Transverse colon (tissue), 4 donors: ENCODE measurements around the gene ADIPOR1.

Experiments
- POLR2A ChIP-seq: fragments of 450-650 bp; IDR thresholded peaks from one replicate; pipeline ENCODE4 v1.6.1; 2016; ENCODE audit warnings: antibody characterized with exemption, mild to moderate bottlenecking, moderate library complexity
- POLR2AphosphoS5 ChIP-seq, 3 donors: sonication (generic); formaldehyde crosslinking; IDR thresholded peaks; one replicate each; pipeline ENCODE4 v1.6.1; 2016; ENCODE audit warnings: antibody characterized with exemption in 3 of 3
- TF ChIP-seq, protein P1 (sequence below), 5 experiments: fragments of 200-600 bp in 3 of 5; fragments of 450-650 bp in 2 of 5; sonication (generic) in 3 of 5; IDR thresholded peaks; 1 replicate in 2 of 5; 2 replicates in 3 of 5; pipeline ENCODE4 v1.5.1; 2016 to 2017; ENCODE audit warnings: antibody characterized with exemption in 5 of 5, inconsistent platforms in 3 of 5, mild to moderate bottlenecking in 2 of 5, moderate library complexity in 1 of 5

DNA sequence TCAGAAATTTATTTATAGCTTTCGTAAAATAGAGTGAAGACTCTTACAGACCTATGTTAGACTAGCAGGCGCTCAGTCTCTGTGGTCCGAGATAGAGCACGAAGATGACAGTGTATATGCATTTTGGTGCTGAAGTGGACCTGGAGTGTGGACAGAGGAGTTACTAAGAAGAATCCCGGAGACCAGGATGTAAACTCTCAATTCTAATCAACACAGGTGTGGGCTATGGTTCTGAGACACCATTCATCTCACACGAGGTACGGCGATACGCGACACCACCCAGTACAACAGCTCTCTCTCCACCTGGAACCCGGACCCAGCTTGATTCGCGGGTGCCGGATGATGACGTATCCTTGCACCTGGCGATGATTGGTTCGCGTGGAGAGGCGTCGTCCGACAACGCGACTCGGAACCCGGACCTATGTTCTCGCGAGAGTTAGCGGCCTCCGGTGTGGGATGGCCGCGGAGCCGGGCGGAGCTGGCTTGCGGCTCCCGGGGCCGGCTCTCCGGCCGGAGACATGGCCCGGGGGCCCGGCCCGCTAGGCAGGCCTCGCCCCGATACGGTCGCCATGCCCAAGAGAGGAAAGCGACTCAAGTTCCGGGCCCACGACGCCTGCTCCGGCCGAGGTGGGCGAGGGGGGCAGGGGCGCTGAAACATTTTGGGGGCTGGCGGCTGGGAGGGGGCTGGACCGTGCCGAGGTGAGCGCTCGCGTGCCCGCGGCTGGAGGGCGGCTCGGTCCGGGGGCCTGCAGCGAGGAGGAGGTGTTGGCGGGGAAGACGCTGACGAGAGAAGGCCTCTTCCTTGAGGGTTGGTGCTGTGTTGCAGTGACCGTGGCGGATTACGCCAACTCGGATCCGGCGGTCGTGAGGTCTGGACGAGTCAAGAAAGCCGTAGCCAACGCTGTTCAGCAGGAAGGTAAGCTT, 49.1 kb upstream of the ADIPOR1 start, which contains the start of gene TMEM183A:
- TF ChIP-seq, protein P1, sequence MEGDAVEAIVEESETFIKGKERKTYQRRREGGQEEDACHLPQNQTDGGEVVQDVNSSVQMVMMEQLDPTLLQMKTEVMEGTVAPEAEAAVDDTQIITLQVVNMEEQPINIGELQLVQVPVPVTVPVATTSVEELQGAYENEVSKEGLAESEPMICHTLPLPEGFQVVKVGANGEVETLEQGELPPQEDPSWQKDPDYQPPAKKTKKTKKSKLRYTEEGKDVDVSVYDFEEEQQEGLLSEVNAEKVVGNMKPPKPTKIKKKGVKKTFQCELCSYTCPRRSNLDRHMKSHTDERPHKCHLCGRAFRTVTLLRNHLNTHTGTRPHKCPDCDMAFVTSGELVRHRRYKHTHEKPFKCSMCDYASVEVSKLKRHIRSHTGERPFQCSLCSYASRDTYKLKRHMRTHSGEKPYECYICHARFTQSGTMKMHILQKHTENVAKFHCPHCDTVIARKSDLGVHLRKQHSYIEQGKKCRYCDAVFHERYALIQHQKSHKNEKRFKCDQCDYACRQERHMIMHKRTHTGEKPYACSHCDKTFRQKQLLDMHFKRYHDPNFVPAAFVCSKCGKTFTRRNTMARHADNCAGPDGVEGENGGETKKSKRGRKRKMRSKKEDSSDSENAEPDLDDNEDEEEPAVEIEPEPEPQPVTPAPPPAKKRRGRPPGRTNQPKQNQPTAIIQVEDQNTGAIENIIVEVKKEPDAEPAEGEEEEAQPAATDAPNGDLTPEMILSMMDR (IDR thresholded peaks at IDR 0.05), result peak in 1 of 5 experiments; percentile 11
- TF ChIP-seq POLR2A (peak; percentile 94), POLR2AphosphoS5 (IDR thresholded peaks at IDR 0.05) (peak; percentile 97 to 98 (median 98))
